ENCODE measurements around the gene FLNB. TPM values are rescaled to one million over a fixed set of nuclear protein-coding genes. Genes with fewer than 3 reads are reported as not detected.

The FLNB gene
- total and polyA plus RNA-seq, 2 of the 13 experiments (the other 11 are each of a cell fraction or from before 2014, with no cell fraction given), result 106 to 130 TPM

GRCh38 chr3:58052373-58053273 is 44.4 kb downstream of the FLNB start (continued):
- TF ChIP-seq TCF12 (IDR thresholded peaks at IDR 0.05), result no peak
- no peak for TF ChIP-seq TCF12 (CRISPR knock-in tag; IDR thresholded peaks at IDR 0.05)
- no peak for TF ChIP-seq TFDP1 (CRISPR knock-in tag; IDR thresholded peaks at IDR 0.05; ENCODE audit: borderline replicate concordance)
- no peak for TF ChIP-seq SMARCC2 (IDR thresholded peaks at IDR 0.05)
- TF ChIP-seq ZZZ3 (CRISPR knock-in tag; IDR thresholded peaks at IDR 0.05; ENCODE audit: borderline replicate concordance), result no peak
- no peak for TF ChIP-seq ZFP1 (CRISPR knock-in tag; IDR thresholded peaks at IDR 0.05)
- TF ChIP-seq ZFP91 (CRISPR knock-in tag; IDR thresholded peaks at IDR 0.05; ENCODE audit: borderline replicate concordance), result no peak
- TF ChIP-seq ZNF550 (CRISPR knock-in tag; IDR thresholded peaks at IDR 0.05; ENCODE audit: borderline replicate concordance), result no peak
- TF ChIP-seq ATF2 (CRISPR knock-in tag; IDR thresholded peaks at IDR 0.05), result peak; percentile 55; the same call in 1 of the 2 replicates
- TF ChIP-seq ZNF512 (CRISPR knock-in tag; IDR thresholded peaks at IDR 0.05), result no peak
- no peak for TF ChIP-seq NCOA1 (CRISPR knock-in tag; IDR thresholded peaks at IDR 0.05)
- no peak for TF ChIP-seq FOXO1 (CRISPR knock-in tag; IDR thresholded peaks at IDR 0.05)
- 0 out of 2 replicates have a peak, but pooled peaks have one; percentile 40 for TF ChIP-seq ZNF644 (CRISPR knock-in tag; IDR thresholded peaks at IDR 0.05; ENCODE audit: low read depth)
- TF ChIP-seq MIER3 (CRISPR knock-in tag; IDR thresholded peaks at IDR 0.05; ENCODE audit: borderline replicate concordance), result no peak
- no peak for TF ChIP-seq POLR2AphosphoS2 (IDR thresholded peaks at IDR 0.05; ENCODE audit: low read depth, low read length)
- no peak for TF ChIP-seq GFI1 (CRISPR knock-in tag; IDR thresholded peaks at IDR 0.05; ENCODE audit: borderline replicate concordance)
- TF ChIP-seq SNAPC2 (CRISPR knock-in tag; IDR thresholded peaks at IDR 0.05), result no peak
- TF ChIP-seq SAFB2 (CRISPR knock-in tag; IDR thresholded peaks at IDR 0.05; ENCODE audit: borderline replicate concordance, low read depth), result no peak
- no peak for TF ChIP-seq ETV5 (CRISPR knock-in tag; IDR thresholded peaks at IDR 0.05; ENCODE audit: borderline replicate concordance)
- no peak for TF ChIP-seq ATRX (CRISPR knock-in tag; IDR thresholded peaks at IDR 0.05; ENCODE audit: borderline replicate concordance)
- TF ChIP-seq KDM2A (CRISPR knock-in tag; IDR thresholded peaks at IDR 0.05; ENCODE audit: borderline replicate concordance, low read depth), result no peak
- peak; percentile 1; the same call in 1 of the 2 replicates for TF ChIP-seq ZNF770 (CRISPR knock-in tag; IDR thresholded peaks at IDR 0.05)
